Activated CD4-positive, alpha-beta T cell treated with anti-CD3 and anti-CD28 coated beads for 1 hour (primary cell): ENCODE measurements around the gene TNN.

Source experiments
- DNase-seq: peaks from one replicate; pipeline ENCODE4 v3.0.0-alpha.2; 2020

The TNN gene

DNA sequence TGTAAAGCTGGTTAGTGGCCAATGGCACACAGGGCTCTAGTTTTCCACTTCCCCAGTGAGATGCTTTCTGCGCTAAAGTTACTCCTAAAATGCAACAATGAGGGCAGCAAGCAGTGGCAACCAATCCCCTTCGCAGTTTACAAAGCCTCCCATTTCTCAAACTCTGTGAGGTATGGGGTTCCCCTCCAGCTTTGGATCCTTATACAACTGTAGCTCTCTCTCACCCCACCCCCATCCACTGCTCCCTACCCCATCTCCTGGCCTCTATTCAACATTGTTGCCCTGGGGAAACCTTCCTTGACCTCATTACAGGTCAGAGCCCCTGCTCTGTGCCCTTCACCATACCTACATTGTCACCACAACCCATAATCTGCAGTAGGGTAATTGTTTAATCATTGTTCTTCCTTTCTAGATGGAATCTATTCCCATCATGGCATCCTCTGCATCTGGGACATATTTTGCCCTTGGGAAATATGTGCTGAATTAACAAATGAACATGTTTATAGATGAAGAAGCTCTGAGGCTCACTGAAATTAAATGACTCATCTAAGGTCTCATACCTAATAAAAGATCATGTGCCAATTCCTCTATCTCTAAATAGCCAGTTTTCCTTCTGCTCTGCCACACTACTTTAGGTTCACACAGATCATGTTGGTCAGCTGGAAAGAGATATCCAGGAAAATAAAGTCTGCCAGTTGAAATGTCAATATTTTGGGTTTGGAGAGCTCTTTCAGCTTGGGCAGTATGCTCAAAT, 112.4 kb downstream of the TNN start:
- no peak for DNase-seq

DNA sequence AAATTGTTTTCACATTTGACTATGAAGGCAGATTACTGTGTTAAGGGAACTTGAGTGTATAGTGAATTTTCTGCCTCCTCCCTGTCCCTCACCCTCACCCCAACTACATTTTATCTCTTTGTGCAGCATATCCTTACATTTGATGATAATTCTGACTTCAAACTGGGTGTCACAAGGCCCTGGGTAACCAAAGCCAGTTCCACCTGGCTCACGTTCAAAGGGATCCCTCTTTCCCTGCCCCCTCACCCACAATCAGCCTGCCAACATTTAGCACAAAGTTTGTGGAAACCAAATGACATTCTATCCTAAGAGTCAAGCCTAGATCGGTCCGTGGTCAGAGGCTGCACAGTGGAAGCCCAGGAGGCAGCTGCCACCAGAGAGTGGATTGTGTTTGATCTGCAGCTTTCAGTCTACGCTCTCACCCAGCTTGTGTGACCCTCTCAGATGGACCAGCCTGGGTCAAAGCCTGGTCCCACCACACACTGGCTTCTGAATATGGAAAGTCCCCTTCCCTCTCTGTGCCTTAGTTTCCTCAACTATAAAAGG, 114.6 kb downstream of the TNN start:
- no peak for DNase-seq

DNA sequence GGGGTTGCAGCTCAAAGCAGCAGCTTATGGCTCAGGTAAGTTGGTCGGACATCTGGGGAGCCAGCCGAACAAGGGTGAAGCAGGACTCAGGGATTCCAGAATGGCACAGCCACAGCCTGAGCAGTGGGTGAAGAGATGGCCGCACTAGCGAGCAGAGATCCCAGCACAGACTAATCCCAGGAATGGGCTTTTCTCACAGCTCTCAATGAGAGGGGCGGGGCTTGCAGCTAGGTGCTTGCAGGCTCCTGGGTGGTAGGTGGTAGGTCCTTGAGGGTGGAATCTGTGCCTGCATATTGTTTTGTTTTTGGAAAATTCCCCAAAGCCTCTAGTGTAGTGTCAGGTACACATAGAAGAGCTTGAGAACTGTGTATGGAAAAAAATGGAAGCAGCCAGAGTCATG, 116.0 kb downstream of the TNN start:
- DNase-seq, result no peak

DNA sequence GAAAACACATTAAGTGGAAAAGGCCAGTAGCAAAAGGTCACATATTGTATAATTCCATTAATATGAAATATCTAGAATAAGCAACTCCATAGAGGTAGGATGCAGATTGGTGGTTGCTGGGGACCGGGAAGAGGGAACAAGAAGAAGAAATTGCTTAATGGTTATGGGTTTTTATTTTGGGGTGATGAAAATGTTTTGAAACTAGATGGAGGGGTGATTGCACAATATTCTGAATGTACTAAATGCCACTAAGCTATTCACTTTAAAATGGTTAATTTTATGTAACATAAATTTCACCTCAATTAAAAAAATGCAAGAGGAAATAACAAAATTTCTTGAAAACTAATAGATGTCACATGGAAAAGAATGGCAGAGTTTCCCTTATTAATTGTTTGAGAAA, 118.3 kb downstream of the TNN start:
- no peak for DNase-seq

DNA sequence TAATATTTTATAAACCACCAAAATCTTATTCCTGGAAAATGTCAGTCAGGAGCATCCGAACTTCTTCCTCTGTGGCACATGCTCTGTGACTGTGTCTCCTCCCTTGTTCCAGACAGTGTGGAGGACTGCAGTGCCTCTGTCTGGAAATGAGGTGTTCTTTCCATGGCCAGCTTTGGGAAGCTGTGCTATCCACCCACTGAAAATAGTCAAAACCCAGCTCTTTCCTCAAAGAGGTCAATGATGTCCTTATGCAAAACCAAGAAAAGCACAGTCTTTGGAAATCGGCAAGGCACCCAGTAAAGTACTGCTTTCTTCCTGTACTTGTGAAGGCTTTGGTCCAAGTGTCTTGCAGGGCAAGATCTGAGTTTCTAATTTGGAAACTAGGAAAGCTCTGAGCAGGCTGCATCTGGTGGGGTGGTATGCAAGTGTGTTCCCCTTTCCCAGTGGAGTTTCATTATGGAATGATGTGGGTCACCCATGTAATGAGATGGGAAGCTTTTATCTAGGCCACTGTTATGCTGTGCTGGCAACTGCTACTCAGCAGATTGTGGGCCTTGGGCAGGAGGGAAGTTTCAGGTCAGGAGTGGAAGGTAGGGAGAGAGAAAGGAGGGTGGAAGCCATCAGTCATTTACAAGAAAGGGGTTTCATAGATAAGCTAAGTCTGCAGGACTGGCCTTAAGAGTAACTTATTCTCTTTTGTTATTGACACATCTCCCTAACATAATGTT, 119.0 kb downstream of the TNN start:
- no peak for DNase-seq

DNA sequence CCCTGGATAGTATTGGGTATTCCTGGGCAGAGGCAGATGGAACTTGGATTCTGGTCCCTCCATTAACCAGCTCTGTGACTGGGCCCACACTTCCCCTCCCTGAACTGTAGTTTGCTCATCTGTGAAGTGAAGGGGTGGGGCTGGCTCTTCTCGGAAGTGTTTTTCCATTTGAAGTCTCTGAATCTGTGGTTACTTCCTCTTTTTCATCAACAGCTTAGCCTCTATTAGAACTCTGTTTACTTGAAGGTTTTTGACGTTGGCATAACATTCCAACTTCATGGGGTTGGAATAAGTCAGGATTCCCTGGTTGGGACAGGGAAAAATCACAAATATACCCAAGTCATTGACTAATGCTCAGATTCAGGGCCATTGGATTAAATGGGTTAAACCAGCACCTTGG, 121.3 kb downstream of the TNN start:
- DNase-seq, result peak; percentile 38

DNA sequence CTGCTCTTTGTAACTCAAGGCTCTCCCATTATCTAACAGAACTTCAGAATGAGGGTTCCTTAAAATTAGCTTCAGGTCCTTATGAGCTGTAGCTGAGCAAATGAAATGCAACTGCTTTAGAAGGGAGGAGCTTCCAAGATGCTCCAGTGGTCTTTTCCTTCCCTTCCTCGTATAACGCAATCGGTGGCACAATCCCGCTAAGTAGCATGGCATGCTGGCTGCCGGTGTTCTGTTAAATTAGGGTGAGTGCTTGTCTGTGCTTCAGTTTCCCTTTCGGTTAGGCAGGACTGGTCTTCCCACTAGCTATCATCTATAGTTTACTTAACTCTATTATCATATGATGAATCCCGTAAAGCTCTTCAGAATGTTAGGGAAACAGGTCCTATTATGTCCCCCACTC, 124.0 kb downstream of the TNN start:
- no peak for DNase-seq

DNA sequence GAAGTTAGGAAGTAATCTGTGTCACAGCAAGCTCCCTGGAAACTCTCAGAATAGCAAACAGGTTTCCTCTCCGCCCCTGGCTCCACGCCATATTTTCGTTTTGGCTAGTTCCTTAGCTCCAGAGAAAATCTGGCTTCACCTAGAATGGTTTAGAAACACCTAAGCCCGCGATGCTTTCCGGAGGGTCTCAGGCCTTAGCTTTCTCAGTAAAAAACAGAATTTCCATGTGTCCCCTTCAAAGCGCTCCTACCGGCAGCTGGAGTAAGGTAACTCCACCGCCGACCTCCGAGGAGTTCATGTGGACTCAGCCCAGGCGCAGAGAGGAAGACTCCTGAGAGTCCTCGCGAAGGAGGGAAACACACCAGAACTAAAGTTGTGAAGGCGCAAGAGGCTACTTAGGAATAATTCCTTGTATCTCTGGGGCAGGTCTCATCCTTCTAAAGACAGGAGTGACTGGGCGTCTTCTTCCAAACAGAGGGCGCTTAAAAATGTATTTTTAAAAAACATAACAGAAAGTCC, 124.5 kb downstream of the TNN start:
- no peak for DNase-seq

DNA sequence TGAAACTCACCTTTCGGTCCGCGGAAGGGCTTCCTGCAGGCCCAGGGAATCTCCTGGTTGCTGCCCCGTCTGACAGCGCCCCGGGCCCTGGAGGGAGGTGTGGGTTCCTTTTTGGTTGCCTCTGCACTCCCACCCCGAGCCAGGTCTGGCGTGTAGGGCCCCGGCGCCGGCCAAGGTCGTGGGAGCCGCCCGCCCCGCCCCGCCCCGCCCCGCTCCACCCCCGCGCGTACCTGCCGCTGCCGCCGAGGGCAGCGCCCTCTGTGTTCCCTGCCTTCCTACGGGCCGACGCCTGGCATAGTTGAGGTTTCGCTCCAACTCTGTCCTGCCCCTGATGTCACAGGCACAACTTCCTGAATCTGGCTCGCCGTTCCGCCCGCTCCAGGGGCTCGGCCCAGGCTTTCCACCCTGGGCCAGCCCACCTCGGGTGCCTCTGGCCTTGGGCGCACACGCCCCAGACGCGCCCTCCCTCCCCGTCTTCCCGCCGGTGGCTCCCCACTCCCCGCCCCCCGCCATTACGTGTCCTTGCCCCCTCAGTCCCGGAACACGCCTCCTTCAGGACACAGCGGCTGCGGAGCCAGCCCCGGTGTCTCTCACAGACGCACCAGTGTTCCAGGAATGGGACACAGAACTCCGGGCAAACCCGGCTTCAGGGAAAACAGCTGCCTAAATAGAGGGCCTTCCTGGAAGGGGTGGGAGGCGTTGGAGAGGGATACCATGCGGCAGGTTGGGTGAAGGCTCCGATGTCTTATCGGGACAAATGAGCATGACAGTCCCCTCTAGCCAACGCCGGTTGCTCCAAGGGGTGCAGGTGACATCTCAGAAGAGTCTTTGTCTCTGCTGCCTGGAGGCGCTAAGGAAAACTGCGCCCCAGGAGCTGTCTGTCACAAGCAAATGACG, 125.2 kb downstream of the TNN start, which contains the start of gene KIAA0040:
KIAA0040 (minus strand) TSS at position 147 of the 897 bp plus-strand sequence. CDS start 31,763 bp downstream, outside the sequence.
- peak; percentile 36 for DNase-seq

DNA sequence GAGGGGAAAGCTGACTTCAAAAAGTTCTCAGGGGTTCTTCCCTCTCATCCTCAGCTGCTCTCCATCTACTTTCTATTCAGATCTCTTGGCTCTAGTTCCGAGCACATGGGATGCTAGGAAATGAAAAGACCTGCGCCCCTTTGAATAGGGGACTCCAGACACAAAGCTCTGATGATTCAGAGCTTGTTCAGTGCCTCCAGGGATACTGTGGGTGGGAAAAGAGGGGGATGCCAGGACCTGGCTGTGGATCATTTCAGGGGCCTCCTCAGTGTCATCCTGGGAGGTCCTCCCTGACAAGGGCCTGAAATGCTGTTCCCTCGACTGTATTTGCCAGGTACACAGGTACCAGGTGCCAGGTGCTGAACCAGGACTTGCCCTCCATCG, 125.9 kb downstream of the TNN start:
- no peak for DNase-seq

DNA sequence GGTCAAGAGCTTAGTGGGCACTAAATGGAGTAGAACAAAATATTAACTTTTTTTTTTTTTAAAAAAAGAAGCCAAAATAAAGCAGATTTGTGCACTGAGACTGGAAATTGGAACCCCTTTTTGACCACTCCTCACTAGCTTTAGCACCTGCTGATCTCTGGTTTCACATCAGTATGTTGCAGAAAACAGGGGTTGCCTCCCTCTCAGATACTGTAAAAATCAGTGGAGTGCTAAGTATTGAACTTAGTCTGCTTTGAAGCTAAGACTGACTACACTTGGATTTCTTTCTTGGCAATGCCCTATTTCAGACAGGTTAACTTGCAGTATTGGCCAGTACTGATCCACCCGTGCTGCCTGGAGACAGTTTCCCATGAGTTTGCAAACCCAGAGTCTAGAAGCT, 127.6 kb downstream of the TNN start:
- no peak for DNase-seq

DNA sequence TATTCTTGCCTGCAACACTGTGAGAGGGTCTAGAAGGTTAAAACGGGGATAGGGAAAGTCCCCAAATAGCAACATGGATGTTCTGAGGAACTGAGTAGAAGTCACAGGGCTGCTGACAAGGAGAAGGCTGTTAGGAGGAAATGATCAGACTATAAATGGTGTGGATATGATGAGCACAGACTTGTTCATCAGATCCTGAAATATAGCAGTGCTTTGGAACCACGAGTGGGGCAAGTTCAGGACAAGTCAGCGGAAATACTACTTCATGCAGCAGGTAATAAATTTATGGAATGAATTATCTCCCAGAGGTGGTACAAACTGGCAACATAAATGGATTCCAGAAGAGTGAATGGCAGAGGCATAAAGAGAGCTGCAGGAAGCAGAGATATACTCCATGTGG, 128.2 kb downstream of the TNN start:
- no peak for DNase-seq

DNA sequence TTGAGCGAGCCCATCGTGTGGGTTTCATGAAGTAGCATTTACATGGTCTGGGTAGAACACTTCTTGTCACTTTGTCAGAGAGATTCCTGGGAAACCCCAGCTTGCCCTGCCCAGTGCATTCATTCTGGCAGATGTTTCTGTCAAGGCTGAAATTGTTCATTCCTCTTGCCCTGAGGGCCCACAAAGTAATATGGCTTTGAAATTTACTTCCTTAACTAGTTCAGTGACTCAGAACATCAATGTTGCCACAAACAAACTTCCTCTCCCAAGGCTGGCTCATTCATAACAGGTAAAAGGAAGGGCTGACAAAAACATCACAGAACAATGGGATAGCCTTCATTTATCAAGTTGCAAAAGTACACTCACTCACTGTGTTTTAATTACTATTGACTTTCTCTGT, 129.9 kb downstream of the TNN start:
- no peak for DNase-seq
